OCI-LY1 (cell line): ENCODE results near the gene TBCEL.

Source experiments
- H2AFZ ChIP-seq: fragments of 200-600 bp; sonication (generic), shearing (Covaris generic); 2 replicates; pipeline ENCODE4 v1.6.0; 2014; ENCODE audit warnings: antibody characterized with exemption, mild to moderate bottlenecking, low read length
- H3F3A ChIP-seq: fragments of 200-600 bp; sonication (generic), shearing (Covaris generic); 2 replicates; pipeline ENCODE4 v1.6.0; 2014; ENCODE audit warnings: mild to moderate bottlenecking, antibody characterized with exemption, low read length, moderate library complexity; ENCODE audit not compliant: insufficient read depth
- H3K27ac ChIP-seq: fragments of 200-600 bp; sonication (generic); 2 replicates; pipeline ENCODE4 v1.5.1; 2014; ENCODE audit warnings: low read length, mixed run types, mild to moderate bottlenecking, low read depth; ENCODE audit not compliant: poor library complexity, severe bottlenecking
- H3K27me3 ChIP-seq: fragments of 200-600 bp; sonication (generic); 2 replicates; pipeline ENCODE4 v1.6.0; 2014; ENCODE audit warnings: antibody characterized with exemption, mild to moderate bottlenecking, low read length, moderate library complexity; ENCODE audit not compliant: insufficient read depth
- H3K36me3 ChIP-seq: fragments of 200-600 bp; sonication (generic); 2 replicates; pipeline ENCODE4 v1.6.1; 2014; ENCODE audit warnings: mild to moderate bottlenecking, antibody characterized with exemption, low read length, moderate library complexity, mixed read lengths; ENCODE audit not compliant: insufficient read depth
- H3K4me1 ChIP-seq: fragments of 200-600 bp; sonication (generic); 2 replicates; pipeline ENCODE4 v1.5.1; 2014; ENCODE audit warnings: mild to moderate bottlenecking, low read length, moderate library complexity; ENCODE audit not compliant: insufficient read depth, severe bottlenecking
- H3K4me2 ChIP-seq: fragments of 200-600 bp; sonication (generic), shearing (Covaris generic); 2 replicates; pipeline ENCODE4 v1.6.1; 2014; ENCODE audit warnings: low read length
- H3K4me3 ChIP-seq: fragments of 200-600 bp; sonication (generic); 2 replicates; pipeline ENCODE4 v1.5.1; 2014; ENCODE audit warnings: low read length, low read depth, mild to moderate bottlenecking, mixed read lengths; ENCODE audit not compliant: poor library complexity, severe bottlenecking
- H3K79me2 ChIP-seq: fragments of 200-600 bp; shearing (Covaris generic); 2 replicates; pipeline ENCODE4 v1.6.1; 2016; ENCODE audit warnings: mixed run types, low read length, mixed read lengths; ENCODE audit not compliant: insufficient read depth
- H3K9ac ChIP-seq: fragments of 200-600 bp; sonication (generic), shearing (Covaris generic); 2 replicates; pipeline ENCODE4 v1.6.1; 2014; ENCODE audit warnings: mild to moderate bottlenecking, low read length, mixed read lengths
- H3K9me2 ChIP-seq: fragments of 200-600 bp; sonication (generic), shearing (Covaris generic); 2 replicates; pipeline ENCODE4 v1.6.1; 2014; ENCODE audit warnings: low read depth, mild to moderate bottlenecking, low read length, mixed read lengths
- H3K9me3 ChIP-seq: fragments of 200-600 bp; shearing (Covaris generic); 2 replicates; pipeline ENCODE4 v1.6.1; 2014; ENCODE audit warnings: low read length, mixed read lengths
- H4K20me1 ChIP-seq: fragments of 200-600 bp; sonication (generic), shearing (Covaris generic); 2 replicates; pipeline ENCODE4 v1.6.0; 2016; ENCODE audit warnings: mild to moderate bottlenecking, low read length; ENCODE audit not compliant: insufficient read depth
- EZH2 ChIP-seq: fragments of 200-600 bp; sonication (generic), shearing (Covaris generic); IDR thresholded peaks from 2 replicates; pipeline ENCODE4 v1.8.0; 2017; ENCODE audit warnings: borderline replicate concordance, mixed run types, mild to moderate bottlenecking, antibody characterized with exemption, low read length, moderate library complexity, mixed read lengths
- TF ChIP-seq, protein P1 (sequence below): fragments of 200-600 bp; sonication (generic), shearing (Covaris generic); IDR thresholded peaks from 2 replicates; pipeline ENCODE4 v1.5.1; 2017; ENCODE audit warnings: mild to moderate bottlenecking, antibody characterized with exemption, low read length, moderate library complexity, mixed read lengths

The TBCEL gene

DNA sequence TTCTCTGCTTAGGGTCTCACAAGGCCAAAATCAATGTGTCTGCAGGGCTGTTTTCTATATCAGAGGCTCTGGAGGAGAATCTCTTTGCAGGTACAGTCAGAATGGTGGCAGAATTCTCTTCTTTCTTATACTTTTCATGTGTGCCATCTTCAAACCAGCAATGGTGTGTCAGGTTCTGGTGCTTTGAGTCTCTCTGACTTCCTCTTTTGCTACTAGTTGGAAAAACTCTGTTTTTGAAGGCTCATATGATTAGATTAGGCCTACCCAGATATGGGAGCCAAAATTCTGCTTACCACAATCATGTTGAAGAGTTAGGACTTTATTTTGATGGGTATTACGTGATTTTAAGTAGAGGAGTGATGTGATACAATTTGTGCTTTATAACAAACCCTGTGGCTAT, 58.3 kb downstream of the TBCEL start:
- H3F3A ChIP-seq, result no peaks in the 10 kb centered on the region
- H3K79me2 ChIP-seq, result no peaks in the 10 kb centered on the region
- no peaks in the 10 kb centered on the region for H3K9me2 ChIP-seq
- H2AFZ ChIP-seq, result no peak overlapping the region
- H3K4me2 ChIP-seq, result no peak overlapping the region
- TF ChIP-seq, protein P1, sequence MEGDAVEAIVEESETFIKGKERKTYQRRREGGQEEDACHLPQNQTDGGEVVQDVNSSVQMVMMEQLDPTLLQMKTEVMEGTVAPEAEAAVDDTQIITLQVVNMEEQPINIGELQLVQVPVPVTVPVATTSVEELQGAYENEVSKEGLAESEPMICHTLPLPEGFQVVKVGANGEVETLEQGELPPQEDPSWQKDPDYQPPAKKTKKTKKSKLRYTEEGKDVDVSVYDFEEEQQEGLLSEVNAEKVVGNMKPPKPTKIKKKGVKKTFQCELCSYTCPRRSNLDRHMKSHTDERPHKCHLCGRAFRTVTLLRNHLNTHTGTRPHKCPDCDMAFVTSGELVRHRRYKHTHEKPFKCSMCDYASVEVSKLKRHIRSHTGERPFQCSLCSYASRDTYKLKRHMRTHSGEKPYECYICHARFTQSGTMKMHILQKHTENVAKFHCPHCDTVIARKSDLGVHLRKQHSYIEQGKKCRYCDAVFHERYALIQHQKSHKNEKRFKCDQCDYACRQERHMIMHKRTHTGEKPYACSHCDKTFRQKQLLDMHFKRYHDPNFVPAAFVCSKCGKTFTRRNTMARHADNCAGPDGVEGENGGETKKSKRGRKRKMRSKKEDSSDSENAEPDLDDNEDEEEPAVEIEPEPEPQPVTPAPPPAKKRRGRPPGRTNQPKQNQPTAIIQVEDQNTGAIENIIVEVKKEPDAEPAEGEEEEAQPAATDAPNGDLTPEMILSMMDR, result no peak
- no peak for TF ChIP-seq EZH2
- no peaks in the 10 kb centered on the region for H3K4me1 ChIP-seq
- no peaks in the 10 kb centered on the region for H4K20me1 ChIP-seq
- no peak overlapping the region for H3K4me3 ChIP-seq
- no peaks in the 10 kb centered on the region for H3K36me3 ChIP-seq
- no peaks in the 10 kb centered on the region for H3K27me3 ChIP-seq
- H3K27ac ChIP-seq, result no peak overlapping the region
- no peaks in the 10 kb centered on the region for H3K9me3 ChIP-seq
- no peak overlapping the region for H3K9ac ChIP-seq

DNA sequence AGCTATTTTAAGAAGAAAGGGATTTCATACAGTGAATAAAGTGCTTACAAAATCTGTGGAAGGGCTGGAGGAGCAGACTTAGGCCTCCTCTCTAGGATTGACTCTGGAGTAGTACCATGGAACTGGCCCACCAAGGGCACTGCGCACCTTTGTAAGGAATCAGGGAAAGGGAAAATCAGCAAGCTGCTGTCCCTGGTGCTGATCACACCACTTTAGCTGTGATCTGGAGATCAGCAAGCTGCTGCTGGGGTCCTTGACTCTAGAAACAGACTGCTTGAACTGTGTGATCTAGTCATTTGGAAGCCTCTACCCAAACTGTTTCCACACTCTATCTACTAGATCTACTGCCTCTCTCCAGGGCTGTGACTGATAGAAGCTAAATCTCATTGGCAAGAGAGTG, 58.8 kb downstream of the TBCEL start:
- no peaks in the 10 kb centered on the region for H3K27me3 ChIP-seq
- no peaks in the 10 kb centered on the region for H3K4me1 ChIP-seq
- no peak for TF ChIP-seq EZH2
- TF ChIP-seq, protein P1, result no peak
- no peaks in the 10 kb centered on the region for H3K9me3 ChIP-seq
- H3K4me2 ChIP-seq, result no peak overlapping the region
- no peaks in the 10 kb centered on the region for H4K20me1 ChIP-seq
- no peaks in the 10 kb centered on the region for H3K36me3 ChIP-seq
- no peaks in the 10 kb centered on the region for H3F3A ChIP-seq
- H3K9me2 ChIP-seq, result no peaks in the 10 kb centered on the region
- no peak overlapping the region for H3K27ac ChIP-seq
- H3K79me2 ChIP-seq, result no peaks in the 10 kb centered on the region
- H3K4me3 ChIP-seq, result no peak overlapping the region
- H2AFZ ChIP-seq, result no peak overlapping the region
- H3K9ac ChIP-seq, result no peak overlapping the region

- no peak overlapping the region for H3K4me3 ChIP-seq
- H3F3A ChIP-seq, result no peaks in the 10 kb centered on the region
- no peaks in the 10 kb centered on the region for H3K9me3 ChIP-seq
- H3K27ac ChIP-seq, result no peak overlapping the region
- H3K4me2 ChIP-seq, result no peak overlapping the region
- no peaks in the 10 kb centered on the region for H3K4me1 ChIP-seq
- no peak overlapping the region for H3K9ac ChIP-seq
- H3K36me3 ChIP-seq, result no peaks in the 10 kb centered on the region
- TF ChIP-seq EZH2, result no peak
- TF ChIP-seq, protein P1, result no peak
- no peaks in the 10 kb centered on the region for H3K27me3 ChIP-seq
- H3K9me2 ChIP-seq, result no peaks in the 10 kb centered on the region
- H4K20me1 ChIP-seq, result no peaks in the 10 kb centered on the region
- H2AFZ ChIP-seq, result no peak overlapping the region
- H3K79me2 ChIP-seq, result no peaks in the 10 kb centered on the region
Measured at GRCh38 chr11:121086866-121087265, 63.0 kb downstream of the TBCEL start.
